SJCRH30 (cell line): ENCODE measurements around the gene CNTN5. TPM values are rescaled to one million over a fixed set of nuclear protein-coding genes. Genes with fewer than 3 reads are reported as not detected.

Experiments used
- DNase-seq, 2 experiments: peaks; one replicate each; pipeline ENCODE4 v3.0.0-alpha.2; 2015 to 2020
- H3K27ac ChIP-seq: fragments of 250-450 bp; sonication (Bioruptor Pico); 2 replicates; pipeline ENCODE4 v1.5.1; 2020; ENCODE audit warnings: mild to moderate bottlenecking, moderate library complexity
- H3K27me3 ChIP-seq: fragments of 250-450 bp; sonication (Bioruptor Pico); 2 replicates; pipeline ENCODE4 v1.5.1; 2020; ENCODE audit warnings: mild to moderate bottlenecking, moderate library complexity
- H3K36me3 ChIP-seq: fragments of 250-450 bp; sonication (Bioruptor Pico); 2 replicates; pipeline ENCODE4 v1.5.1; 2020; ENCODE audit warnings: mild to moderate bottlenecking, moderate library complexity
- H3K4me1 ChIP-seq: fragments of 250-450 bp; sonication (Bioruptor Pico); 2 replicates; pipeline ENCODE4 v1.5.1; 2020; ENCODE audit warnings: mild to moderate bottlenecking, moderate library complexity
- H3K4me3 ChIP-seq: fragments of 250-450 bp; sonication (Bioruptor Pico); 2 replicates; pipeline ENCODE4 v1.5.1; 2020; ENCODE audit warnings: mild to moderate bottlenecking, moderate library complexity
- H3K9me3 ChIP-seq: fragments of 250-450 bp; sonication (Bioruptor Pico); replicated peaks from 2 replicates; pipeline ENCODE4 v1.5.1; 2020; ENCODE audit warnings: mild to moderate bottlenecking, moderate library complexity
- total RNA-seq: library from RNA; depleted of rRNA; stranded (reverse); fragments of >200 nt; shearing (Covaris generic); gene quantifications from 2 replicates; pipeline ENCODE4 v1.2.3, GENCODE V29; 2014; rRNA removed

CNTN5 gene
- 0.34 and 1.1 TPM in 2 replicates for total RNA-seq

DNA sequence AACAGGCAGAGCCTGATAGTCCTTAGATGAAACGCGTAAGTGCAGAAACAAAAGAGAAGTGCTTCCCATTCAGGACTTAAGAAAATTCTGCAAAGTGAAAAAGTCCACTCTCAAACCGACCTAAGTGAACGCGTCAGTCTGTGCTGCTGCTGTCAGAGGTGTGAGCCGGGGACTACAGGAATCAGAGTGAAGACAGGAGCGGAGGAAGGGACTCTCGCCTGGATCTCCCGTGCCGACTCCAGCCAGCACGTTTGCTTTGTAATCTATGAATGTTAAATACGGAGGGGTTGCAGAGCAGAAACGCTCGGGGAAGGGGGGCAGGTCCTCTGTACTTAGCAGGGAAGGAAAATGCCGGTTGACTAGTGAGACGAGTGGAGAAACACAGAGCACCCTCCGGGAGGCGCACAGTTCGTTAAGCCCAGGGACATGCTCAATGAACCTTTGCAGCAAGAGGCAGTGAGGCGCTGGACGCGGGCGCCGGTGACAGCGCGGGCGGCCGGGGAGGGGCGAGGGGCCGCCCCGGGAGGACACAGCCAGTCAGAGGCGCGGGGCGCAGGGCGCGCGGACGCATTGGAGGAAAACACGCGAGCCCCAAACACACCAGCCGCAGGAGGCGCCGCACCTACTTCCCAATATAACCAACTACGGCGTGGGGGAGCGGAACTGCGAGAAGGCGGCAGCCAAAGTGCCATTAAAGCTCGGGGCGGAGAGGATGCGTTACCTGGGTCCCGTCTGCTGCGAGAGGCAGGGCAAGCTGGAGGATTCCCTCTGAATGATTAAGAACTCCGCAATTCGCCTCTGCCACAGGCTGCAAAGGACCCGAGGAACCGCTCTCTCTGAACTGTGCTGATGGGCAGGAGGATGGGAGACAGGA, at the start of gene CNTN5:
Gene CNTN5, plus strand, starts transcription at position 598 of the 874 bp plus-strand sequence.
- no peaks in the 10 kb centered on the region for H3K36me3 ChIP-seq
- H3K27ac ChIP-seq: no peak within 1 kb of the TSS
- DNase-seq: peak; percentile 34 to 56
- H3K4me3 ChIP-seq: peak within 1 kb of the TSS; percentile 52
- H3K4me1 ChIP-seq: no peaks in the 10 kb centered on the region
- no peaks in the 10 kb centered on the region for H3K9me3 ChIP-seq
- no peaks in the 10 kb centered on the region for H3K27me3 ChIP-seq

- Histone ChIP-seq H3K36me3 (no peaks in the 10 kb centered on the region), H3K4me1 (no peaks in the 10 kb centered on the region), H3K27me3 (no peaks in the 10 kb centered on the region), H3K4me3 (no peak overlapping the region), H3K27ac (no peak overlapping the region), H3K9me3 (no peaks in the 10 kb centered on the region)
- no peak for DNase-seq
Measured at GRCh38 chr11:98979205-98979604, 41.5 kb upstream of the CNTN5 start.

- peak in 1 of 2 experiments; percentile 50 for DNase-seq
- no peak overlapping the region for H3K4me3 ChIP-seq
Measured at GRCh38 chr11:99015634-99016454, 4.9 kb upstream of the CNTN5 start.

DNA sequence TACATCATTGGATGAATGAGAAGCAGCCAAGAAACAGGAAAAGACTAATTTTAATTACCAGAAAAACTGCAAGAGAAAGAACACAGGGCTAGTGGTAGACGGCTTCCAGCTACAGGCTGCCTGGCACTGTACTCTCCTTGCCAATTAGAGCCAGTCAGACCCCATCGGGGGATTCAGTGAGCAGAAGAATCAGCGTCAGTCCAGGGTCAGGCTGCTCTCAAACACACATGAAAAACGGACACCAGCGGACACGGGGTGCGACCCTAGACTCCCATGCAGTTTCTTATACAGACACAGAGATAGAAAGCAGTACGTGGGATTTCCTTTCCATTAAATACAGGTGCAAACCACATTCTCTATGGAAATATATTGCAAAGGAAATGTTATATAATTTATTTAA, 1.1 kb upstream of the CNTN5 start:
- Histone ChIP-seq H3K9me3 (no peaks in the 10 kb centered on the region), H3K27me3 (no peaks in the 10 kb centered on the region), H3K4me1 (no peaks in the 10 kb centered on the region), H3K27ac (no peak overlapping the region), H3K36me3 (no peaks in the 10 kb centered on the region), H3K4me3 (no peak overlapping the region)
- no peak for DNase-seq

More at GRCh38 chr11:99015634-99016454, 4.9 kb upstream of the CNTN5 start:
- H3K36me3 ChIP-seq: no peaks in the 10 kb centered on the region
- H3K9me3 ChIP-seq: no peaks in the 10 kb centered on the region
- H3K4me1 ChIP-seq: no peaks in the 10 kb centered on the region
- H3K27me3 ChIP-seq: no peaks in the 10 kb centered on the region
- no peak overlapping the region for H3K27ac ChIP-seq

GRCh38 chr11:99037057-99037456, 16.3 kb downstream of the CNTN5 start:
- DNase-seq: no peak
- H3K36me3 ChIP-seq: no peaks in the 10 kb centered on the region
- no peaks in the 10 kb centered on the region for H3K27me3 ChIP-seq
- no peak overlapping the region for H3K4me3 ChIP-seq
- H3K4me1 ChIP-seq: no peaks in the 10 kb centered on the region
- no peaks in the 10 kb centered on the region for H3K9me3 ChIP-seq
- no peak overlapping the region for H3K27ac ChIP-seq

DNA sequence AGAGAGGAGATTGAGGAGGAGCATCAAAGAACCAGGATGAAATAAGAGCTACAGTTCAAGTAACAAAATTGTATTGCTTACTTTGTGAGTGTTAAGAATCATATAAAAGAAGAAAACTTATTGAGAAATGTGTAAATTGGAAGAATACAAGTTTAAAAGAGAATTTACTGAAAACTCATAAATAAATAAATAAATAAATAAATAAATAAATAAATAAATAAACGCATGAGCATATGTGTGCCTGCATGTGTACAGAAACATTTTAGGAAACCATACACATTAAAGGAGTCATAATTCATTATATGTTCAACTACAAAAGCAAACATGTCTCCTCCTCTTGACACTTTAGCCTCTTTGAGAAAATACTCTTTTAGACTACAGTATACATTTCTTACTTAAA, 42.6 kb downstream of the CNTN5 start:
- no peak overlapping the region for H3K4me3 ChIP-seq
- DNase-seq: no peak
- no peaks in the 10 kb centered on the region for H3K4me1 ChIP-seq
- no peaks in the 10 kb centered on the region for H3K36me3 ChIP-seq
- H3K9me3 ChIP-seq: no peaks in the 10 kb centered on the region
- H3K27me3 ChIP-seq: no peaks in the 10 kb centered on the region
- no peak overlapping the region for H3K27ac ChIP-seq

GRCh38 chr11:99065121-99065520, 44.4 kb downstream of the CNTN5 start:
- no peaks in the 10 kb centered on the region for H3K27me3 ChIP-seq
- no peak overlapping the region for H3K4me3 ChIP-seq
- no peak overlapping the region for H3K27ac ChIP-seq
- no peaks in the 10 kb centered on the region for H3K36me3 ChIP-seq
- no peaks in the 10 kb centered on the region for H3K9me3 ChIP-seq
- no peaks in the 10 kb centered on the region for H3K4me1 ChIP-seq
- no peak for DNase-seq

DNA sequence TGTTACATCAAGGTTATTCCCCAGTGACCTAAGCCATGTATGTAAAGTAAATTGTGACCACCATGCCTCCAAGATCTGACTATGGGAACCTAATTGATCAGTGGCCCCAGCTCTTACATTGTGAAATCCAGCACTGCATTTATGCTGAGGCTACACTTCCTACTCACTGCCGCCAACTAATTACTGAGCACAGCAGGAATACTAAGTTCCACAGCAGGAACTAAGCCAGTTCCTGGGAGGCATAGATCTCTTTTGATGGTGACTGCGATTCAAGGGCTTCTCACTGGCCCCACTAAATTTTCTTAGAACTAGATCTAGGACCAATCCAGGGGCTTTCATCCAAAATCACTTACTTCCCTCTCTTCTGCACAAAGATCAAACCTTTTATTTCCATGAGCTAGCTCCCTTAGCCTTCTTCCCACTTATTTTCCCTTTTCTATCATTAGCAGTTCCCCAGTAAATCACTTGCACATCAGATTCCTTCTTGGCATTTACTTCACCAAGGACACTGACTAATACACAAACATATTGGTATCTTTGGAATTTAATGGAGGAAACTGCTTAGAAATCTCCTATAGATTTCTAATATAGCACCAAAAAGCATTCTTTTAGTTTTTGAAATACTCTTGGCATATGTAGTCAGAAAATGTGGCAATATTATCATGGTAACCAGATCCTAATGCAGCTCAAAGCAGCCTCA, 46.0 kb downstream of the CNTN5 start:
- H3K27me3 ChIP-seq: no peaks in the 10 kb centered on the region
- H3K36me3 ChIP-seq: no peaks in the 10 kb centered on the region
- DNase-seq: no peak
- H3K27ac ChIP-seq: no peak overlapping the region
- H3K9me3 ChIP-seq: no peaks in the 10 kb centered on the region
- no peaks in the 10 kb centered on the region for H3K4me1 ChIP-seq
- no peak overlapping the region for H3K4me3 ChIP-seq

DNA sequence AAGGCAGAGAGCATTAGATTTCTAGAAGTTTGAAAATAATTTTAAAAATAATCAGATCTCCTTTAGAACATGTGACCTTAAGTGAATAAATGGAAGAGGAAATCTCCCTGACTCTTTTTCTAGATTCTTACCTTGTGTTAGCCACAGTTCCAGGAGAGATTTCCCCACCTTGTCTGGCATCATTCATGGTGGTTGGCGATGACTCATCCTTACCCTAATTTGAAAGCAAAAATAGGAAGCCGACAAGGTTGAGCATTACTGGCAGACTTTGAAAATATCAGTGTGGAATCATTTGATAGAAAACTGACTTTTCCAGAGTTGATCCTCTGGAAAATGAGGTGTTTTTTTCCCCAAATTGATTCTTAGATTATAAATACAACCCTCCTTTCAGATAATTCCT, 48.1 kb downstream of the CNTN5 start:
- Histone ChIP-seq H3K4me3 (no peak overlapping the region), H3K27ac (no peak overlapping the region), H3K27me3 (no peaks in the 10 kb centered on the region), H3K4me1 (no peaks in the 10 kb centered on the region), H3K36me3 (no peaks in the 10 kb centered on the region), H3K9me3 (no peaks in the 10 kb centered on the region)
- no peak for DNase-seq

DNA sequence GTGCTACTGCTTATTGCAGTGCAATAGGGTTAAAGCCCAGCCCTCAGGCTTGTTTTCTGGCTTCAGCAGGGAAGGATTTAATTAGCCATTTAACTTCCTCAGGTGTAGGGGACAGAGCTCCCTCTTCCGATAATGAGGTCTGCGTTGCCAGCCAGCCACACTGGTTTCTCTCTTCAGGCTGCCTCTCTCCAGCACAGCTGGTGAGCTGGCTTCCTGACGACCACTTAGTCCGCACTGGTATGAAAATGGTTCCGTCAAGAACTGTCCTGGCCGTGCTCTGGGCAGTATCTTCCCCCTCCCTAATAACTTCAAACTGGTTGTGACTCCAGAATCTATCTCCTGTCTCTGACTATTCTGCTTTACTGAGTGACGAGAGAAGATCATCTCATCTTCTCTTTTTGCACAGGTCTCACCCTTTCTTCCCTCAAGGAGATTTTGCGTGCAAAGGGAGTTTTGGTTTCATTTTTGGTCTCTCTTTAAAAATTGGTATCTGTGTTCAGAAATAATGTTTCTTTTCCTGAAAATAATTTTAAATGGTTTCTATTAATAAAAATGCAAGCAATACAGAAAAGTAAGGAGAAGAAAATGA, 49.2 kb downstream of the CNTN5 start:
- H3K9me3 ChIP-seq: no peaks in the 10 kb centered on the region
- no peaks in the 10 kb centered on the region for H3K36me3 ChIP-seq
- no peak for DNase-seq
- no peaks in the 10 kb centered on the region for H3K27me3 ChIP-seq
- H3K4me1 ChIP-seq: no peaks in the 10 kb centered on the region
- no peak overlapping the region for H3K4me3 ChIP-seq
- no peak overlapping the region for H3K27ac ChIP-seq

DNA sequence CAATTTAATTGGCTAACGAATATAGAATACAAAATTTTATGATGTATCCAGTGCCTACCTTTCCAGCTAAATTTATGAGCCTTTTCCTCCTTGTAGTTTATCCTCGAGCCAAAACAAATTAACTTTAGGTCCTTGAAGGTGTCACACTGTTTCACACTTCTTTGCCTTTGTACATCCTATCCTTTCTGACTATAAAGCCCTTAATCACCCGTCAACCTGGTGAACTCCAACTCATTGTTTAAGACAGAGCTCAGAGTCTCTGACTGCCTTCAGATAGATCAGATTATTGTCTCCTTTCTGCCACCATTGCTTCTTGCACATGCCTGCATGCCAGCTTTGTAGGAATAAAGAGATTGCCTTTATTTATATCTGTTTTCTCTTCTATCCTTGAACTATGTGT, 58.8 kb downstream of the CNTN5 start:
- H3K27me3 ChIP-seq: no peaks in the 10 kb centered on the region
- H3K36me3 ChIP-seq: no peaks in the 10 kb centered on the region
- DNase-seq: no peak
- H3K4me3 ChIP-seq: no peak overlapping the region
- H3K27ac ChIP-seq: no peak overlapping the region
- H3K9me3 ChIP-seq: no peaks in the 10 kb centered on the region
- no peaks in the 10 kb centered on the region for H3K4me1 ChIP-seq

DNA sequence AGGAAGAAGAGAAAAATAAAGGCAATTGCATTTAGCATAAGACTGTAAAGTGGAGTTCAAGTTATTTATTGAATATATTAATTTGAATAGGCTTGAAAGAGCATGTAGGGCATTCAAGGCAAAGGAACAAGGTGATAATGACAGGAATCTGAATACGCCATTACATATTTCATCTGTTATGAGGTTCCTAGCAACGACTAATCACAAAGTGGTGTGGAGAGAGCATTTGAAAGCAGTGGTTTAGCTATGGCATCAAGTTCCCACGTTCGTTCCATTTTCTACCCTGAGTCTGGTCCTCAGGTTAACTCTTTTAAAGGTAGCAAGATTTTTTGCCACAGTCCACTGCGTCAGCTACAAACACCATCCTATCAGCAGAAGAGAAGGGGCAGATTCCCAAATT, 59.4 kb downstream of the CNTN5 start:
- no peak for DNase-seq
- no peaks in the 10 kb centered on the region for H3K27me3 ChIP-seq

DNA sequence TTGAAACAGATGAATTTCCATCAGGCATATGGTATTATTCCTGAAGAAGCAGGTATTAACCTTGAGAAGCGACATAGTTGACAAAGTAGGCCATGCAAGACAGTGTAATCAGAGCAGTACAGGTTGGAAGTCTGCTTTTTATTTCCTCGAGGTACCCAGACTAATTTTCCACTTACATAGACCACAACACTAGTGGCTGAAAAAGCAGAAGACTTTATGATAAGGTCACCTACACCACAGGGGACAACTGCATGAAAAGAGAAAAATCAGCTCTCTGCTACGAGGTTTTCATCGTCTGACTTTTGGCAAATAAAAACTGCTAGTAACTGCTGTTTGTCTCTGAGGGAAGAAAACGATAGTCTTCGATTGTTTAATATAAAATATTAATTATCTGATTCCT, 77.5 kb downstream of the CNTN5 start:
- H3K27ac ChIP-seq: peak overlapping the region; percentile 51
- peak in 1 of 2 experiments; percentile 9 for DNase-seq
- H3K36me3 ChIP-seq: no peaks in the 10 kb centered on the region
- no peaks in the 10 kb centered on the region for H3K27me3 ChIP-seq
- no peaks in the 10 kb centered on the region for H3K9me3 ChIP-seq
- no peak overlapping the region for H3K4me3 ChIP-seq
- no peaks in the 10 kb centered on the region for H3K4me1 ChIP-seq

More for the DNA sequence above, 59.4 kb downstream of the CNTN5 start:
- Histone ChIP-seq H3K36me3 (no peaks in the 10 kb centered on the region), H3K4me3 (no peak overlapping the region), H3K27ac (no peak overlapping the region), H3K9me3 (no peaks in the 10 kb centered on the region), H3K4me1 (no peaks in the 10 kb centered on the region)

DNA sequence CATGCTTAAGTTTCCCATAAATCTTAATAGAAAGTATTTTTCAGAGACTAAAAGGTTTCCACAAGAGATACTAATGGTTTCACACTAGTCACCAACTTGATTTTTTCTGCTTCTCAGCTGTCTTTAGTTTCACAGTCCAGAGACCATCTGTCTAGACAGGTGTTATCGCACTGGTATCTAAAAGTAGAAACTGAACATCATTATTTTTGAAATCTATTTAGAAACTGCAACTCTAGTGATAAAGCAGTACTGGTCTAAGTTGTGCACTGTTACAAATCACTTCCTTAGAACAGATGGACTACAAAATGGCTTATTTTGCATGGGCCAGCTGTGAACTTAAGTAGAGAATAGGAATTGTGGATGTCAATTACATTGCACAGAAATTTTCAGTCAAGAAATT, 78.0 kb downstream of the CNTN5 start:
- Histone ChIP-seq H3K4me3 (no peak overlapping the region), H3K27me3 (no peaks in the 10 kb centered on the region), H3K4me1 (no peaks in the 10 kb centered on the region), H3K27ac (peak overlapping the region; percentile 51), H3K36me3 (no peaks in the 10 kb centered on the region), H3K9me3 (no peaks in the 10 kb centered on the region)
- peak in 1 of 2 experiments; percentile 49 for DNase-seq
